ENCODE data around the gene DNM2. TPM values are rescaled to one million over a fixed set of nuclear protein-coding genes. Genes with fewer than 3 reads are reported as not detected.
A peak's percentile ranks its signal among the peaks of the same experiment; 100 is the strongest.

Gene DNM2
- total and polyA plus RNA-seq, 10 of the 15 experiments (the other 5 are each of a cell fraction or from before 2014, with no cell fraction given) = 1.2 to 146 (median 68.9) TPM

DNA sequence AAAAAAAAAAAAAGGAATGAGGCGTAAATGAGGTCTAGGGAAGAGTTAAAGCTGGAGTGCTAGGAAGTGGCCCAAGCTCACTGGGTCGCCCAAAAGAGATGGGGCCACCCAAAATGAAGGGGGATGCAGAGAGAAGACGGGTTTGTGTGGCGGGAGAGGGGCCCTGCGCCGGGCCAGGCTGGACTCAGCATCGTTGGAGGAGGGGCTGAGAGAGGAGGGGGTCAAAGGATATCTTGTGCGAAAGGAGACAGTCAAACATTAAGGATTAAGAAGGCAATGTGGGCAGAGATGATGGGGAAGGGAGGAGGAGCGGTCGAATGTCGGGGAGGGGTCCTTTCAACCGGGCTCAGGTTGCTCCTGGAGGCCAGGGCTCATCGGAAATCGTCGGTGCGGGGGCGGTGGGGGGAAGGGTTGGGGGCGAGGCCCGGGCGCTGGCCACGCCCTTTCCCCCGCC is 152.6 kb downstream of the DNM2 start (continued):
- TF ChIP-seq RB1 (IDR thresholded peaks at IDR 0.05; ENCODE audit: borderline replicate concordance) = peak; percentile 17; the same call in 1 of the 2 replicates
- no peak for TF ChIP-seq ZNF24 (IDR thresholded peaks at IDR 0.05)
- TF ChIP-seq, protein P1, sequence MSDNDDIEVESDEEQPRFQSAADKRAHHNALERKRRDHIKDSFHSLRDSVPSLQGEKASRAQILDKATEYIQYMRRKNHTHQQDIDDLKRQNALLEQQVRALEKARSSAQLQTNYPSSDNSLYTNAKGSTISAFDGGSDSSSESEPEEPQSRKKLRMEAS (IDR thresholded peaks at IDR 0.05; ENCODE audit: low read depth, low read length) = no peak
- TF ChIP-seq MTA3 (IDR thresholded peaks at IDR 0.05; ENCODE audit: borderline replicate concordance, low read length) = no peak
- no peak for TF ChIP-seq NRF1 (conservative IDR thresholded peaks at IDR 0.05; ENCODE audit: low read depth, low read length)
- no peak for TF ChIP-seq CHD1 (IDR thresholded peaks at IDR 0.05; ENCODE audit: low read depth, low read length)
- peak; percentile 46; the same call in 1 of the 2 replicates for TF ChIP-seq POLR2A (IDR thresholded peaks at IDR 0.05; ENCODE audit: low read depth, low read length)
- TF ChIP-seq, protein P2, sequence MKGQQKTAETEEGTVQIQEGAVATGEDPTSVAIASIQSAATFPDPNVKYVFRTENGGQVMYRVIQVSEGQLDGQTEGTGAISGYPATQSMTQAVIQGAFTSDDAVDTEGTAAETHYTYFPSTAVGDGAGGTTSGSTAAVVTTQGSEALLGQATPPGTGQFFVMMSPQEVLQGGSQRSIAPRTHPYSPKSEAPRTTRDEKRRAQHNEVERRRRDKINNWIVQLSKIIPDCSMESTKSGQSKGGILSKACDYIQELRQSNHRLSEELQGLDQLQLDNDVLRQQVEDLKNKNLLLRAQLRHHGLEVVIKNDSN (IDR thresholded peaks at IDR 0.05; ENCODE audit: borderline replicate concordance, extremely low read length, insufficient read depth, low read depth, low read length) = no peak
- TF ChIP-seq SUZ12 (IDR thresholded peaks at IDR 0.05; ENCODE audit: unreplicated experiment) = no peak
- TF ChIP-seq STAT3 (IDR thresholded peaks at IDR 0.05; ENCODE audit: low read depth, low read length) = no peak
- TF ChIP-seq POLR2AphosphoS5 (IDR thresholded peaks at IDR 0.05; ENCODE audit: low read length) = peak; percentile 44; the same call in 1 of the 2 replicates
- no peak for TF ChIP-seq SPI1 (IDR thresholded peaks at IDR 0.05; ENCODE audit: borderline replicate concordance, insufficient read depth, low read depth, low read length)
- no peak for TF ChIP-seq SRF (IDR thresholded peaks at IDR 0.05; ENCODE audit: low read depth in 2 of 2, low read length in 2 of 2)
- TF ChIP-seq, protein P3, sequence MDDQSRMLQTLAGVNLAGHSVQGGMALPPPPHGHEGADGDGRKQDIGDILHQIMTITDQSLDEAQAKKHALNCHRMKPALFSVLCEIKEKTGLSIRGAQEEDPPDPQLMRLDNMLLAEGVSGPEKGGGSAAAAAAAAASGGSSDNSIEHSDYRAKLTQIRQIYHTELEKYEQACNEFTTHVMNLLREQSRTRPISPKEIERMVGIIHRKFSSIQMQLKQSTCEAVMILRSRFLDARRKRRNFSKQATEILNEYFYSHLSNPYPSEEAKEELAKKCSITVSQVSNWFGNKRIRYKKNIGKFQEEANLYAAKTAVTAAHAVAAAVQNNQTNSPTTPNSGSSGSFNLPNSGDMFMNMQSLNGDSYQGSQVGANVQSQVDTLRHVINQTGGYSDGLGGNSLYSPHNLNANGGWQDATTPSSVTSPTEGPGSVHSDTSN (IDR thresholded peaks at IDR 0.05; ENCODE audit: insufficient replicate concordance, low read depth, low read length) = no peak
- TF ChIP-seq, protein P4, sequence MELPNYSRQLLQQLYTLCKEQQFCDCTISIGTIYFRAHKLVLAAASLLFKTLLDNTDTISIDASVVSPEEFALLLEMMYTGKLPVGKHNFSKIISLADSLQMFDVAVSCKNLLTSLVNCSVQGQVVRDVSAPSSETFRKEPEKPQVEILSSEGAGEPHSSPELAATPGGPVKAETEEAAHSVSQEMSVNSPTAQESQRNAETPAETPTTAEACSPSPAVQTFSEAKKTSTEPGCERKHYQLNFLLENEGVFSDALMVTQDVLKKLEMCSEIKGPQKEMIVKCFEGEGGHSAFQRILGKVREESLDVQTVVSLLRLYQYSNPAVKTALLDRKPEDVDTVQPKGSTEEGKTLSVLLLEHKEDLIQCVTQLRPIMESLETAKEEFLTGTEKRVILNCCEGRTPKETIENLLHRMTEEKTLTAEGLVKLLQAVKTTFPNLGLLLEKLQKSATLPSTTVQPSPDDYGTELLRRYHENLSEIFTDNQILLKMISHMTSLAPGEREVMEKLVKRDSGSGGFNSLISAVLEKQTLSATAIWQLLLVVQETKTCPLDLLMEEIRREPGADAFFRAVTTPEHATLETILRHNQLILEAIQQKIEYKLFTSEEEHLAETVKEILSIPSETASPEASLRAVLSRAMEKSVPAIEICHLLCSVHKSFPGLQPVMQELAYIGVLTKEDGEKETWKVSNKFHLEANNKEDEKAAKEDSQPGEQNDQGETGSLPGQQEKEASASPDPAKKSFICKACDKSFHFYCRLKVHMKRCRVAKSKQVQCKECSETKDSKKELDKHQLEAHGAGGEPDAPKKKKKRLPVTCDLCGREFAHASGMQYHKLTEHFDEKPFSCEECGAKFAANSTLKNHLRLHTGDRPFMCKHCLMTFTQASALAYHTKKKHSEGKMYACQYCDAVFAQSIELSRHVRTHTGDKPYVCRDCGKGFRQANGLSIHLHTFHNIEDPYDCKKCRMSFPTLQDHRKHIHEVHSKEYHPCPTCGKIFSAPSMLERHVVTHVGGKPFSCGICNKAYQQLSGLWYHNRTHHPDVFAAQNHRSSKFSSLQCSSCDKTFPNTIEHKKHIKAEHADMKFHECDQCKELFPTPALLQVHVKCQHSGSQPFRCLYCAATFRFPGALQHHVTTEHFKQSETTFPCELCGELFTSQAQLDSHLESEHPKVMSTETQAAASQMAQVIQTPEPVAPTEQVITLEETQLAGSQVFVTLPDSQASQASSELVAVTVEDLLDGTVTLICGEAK (IDR thresholded peaks at IDR 0.05; ENCODE audit: borderline replicate concordance) = no peak
- TF ChIP-seq JUND (IDR thresholded peaks at IDR 0.05; ENCODE audit: low read depth, low read length) = no peak
- peak; percentile 71 for TF ChIP-seq CHD2 (IDR thresholded peaks at IDR 0.05; ENCODE audit: borderline replicate concordance, low read depth, low read length)
- no peak for TF ChIP-seq PAX5 (IDR thresholded peaks at IDR 0.05; ENCODE audit: borderline replicate concordance, low read depth, low read length)
- TF ChIP-seq, protein P5, sequence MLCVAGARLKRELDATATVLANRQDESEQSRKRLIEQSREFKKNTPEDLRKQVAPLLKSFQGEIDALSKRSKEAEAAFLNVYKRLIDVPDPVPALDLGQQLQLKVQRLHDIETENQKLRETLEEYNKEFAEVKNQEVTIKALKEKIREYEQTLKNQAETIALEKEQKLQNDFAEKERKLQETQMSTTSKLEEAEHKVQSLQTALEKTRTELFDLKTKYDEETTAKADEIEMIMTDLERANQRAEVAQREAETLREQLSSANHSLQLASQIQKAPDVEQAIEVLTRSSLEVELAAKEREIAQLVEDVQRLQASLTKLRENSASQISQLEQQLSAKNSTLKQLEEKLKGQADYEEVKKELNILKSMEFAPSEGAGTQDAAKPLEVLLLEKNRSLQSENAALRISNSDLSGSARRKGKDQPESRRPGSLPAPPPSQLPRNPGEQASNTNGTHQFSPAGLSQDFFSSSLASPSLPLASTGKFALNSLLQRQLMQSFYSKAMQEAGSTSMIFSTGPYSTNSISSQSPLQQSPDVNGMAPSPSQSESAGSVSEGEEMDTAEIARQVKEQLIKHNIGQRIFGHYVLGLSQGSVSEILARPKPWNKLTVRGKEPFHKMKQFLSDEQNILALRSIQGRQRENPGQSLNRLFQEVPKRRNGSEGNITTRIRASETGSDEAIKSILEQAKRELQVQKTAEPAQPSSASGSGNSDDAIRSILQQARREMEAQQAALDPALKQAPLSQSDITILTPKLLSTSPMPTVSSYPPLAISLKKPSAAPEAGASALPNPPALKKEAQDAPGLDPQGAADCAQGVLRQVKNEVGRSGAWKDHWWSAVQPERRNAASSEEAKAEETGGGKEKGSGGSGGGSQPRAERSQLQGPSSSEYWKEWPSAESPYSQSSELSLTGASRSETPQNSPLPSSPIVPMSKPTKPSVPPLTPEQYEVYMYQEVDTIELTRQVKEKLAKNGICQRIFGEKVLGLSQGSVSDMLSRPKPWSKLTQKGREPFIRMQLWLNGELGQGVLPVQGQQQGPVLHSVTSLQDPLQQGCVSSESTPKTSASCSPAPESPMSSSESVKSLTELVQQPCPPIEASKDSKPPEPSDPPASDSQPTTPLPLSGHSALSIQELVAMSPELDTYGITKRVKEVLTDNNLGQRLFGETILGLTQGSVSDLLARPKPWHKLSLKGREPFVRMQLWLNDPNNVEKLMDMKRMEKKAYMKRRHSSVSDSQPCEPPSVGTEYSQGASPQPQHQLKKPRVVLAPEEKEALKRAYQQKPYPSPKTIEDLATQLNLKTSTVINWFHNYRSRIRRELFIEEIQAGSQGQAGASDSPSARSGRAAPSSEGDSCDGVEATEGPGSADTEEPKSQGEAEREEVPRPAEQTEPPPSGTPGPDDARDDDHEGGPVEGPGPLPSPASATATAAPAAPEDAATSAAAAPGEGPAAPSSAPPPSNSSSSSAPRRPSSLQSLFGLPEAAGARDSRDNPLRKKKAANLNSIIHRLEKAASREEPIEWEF (IDR thresholded peaks at IDR 0.05; ENCODE audit: insufficient replicate concordance, low read depth, low read length) = no peak
